Vagina (tissue), 2 donors: Measurements from ENCODE around the gene EYA4.

Experiments
- CTCF ChIP-seq, 3 experiments: fragments of 450-650 bp in 2 of 3; fragments of 200-600 bp in 1 of 3; sonication (generic) in 1 of 3; IDR thresholded peaks; one replicate each; pipeline ENCODE4 v1.5.1; 2017 to 2019; ENCODE audit warnings: antibody characterized with exemption in 3 of 3, mild to moderate bottlenecking in 2 of 3, moderate library complexity in 2 of 3
- POLR2A ChIP-seq, 2 donors: fragments of 450-650 bp; IDR thresholded peaks; one replicate each; pipeline ENCODE4 v1.6.1; 2017; ENCODE audit warnings: antibody characterized with exemption in 2 of 2, mild to moderate bottlenecking in 2 of 2, moderate library complexity in 2 of 2
- POLR2AphosphoS5 ChIP-seq, 2 donors: sonication (generic); formaldehyde crosslinking; IDR thresholded peaks; one replicate each; pipeline ENCODE4 v1.9.0; 2017; ENCODE audit warnings: antibody characterized with exemption in 2 of 2, mild to moderate bottlenecking in 2 of 2, low read depth in 1 of 2; ENCODE audit not compliant: insufficient read depth in 1 of 2

GRCh38 chr6:133312006-133312405 lies 70.8 kb downstream of the EYA4 start:
- TF ChIP-seq CTCF (IDR thresholded peaks at IDR 0.05) (no peak), POLR2AphosphoS5 (IDR thresholded peaks at IDR 0.05; ENCODE audit: insufficient read depth in 1 of 2, low read depth in 1 of 2) (no peak), POLR2A (IDR thresholded peaks at IDR 0.05) (no peak)
